KOPT-K1 (cell line): ENCODE results near the gene PTPN14.

Experiments
- H3K27ac ChIP-seq: fragments of 200-600 bp; sonication (generic); 2 replicates; pipeline ENCODE4 v1.5.1; 2016; ENCODE audit warnings: antibody characterized with exemption, mild to moderate bottlenecking, low read depth, low read length; ENCODE audit not compliant: poor library complexity, severe bottlenecking
- H3K36me3 ChIP-seq: fragments of 200-600 bp; sonication (generic); 2 replicates; pipeline ENCODE4 v1.5.1; 2017; ENCODE audit warnings: antibody characterized with exemption, mild to moderate bottlenecking, low read length, moderate library complexity; ENCODE audit not compliant: insufficient read depth
- H3K9me3 ChIP-seq: fragments of 200-600 bp; sonication (generic); 2 replicates; pipeline ENCODE4 v1.5.1; 2017; ENCODE audit warnings: antibody characterized with exemption, low read length, mild to moderate bottlenecking; ENCODE audit not compliant: insufficient read depth, poor library complexity, severe bottlenecking

The PTPN14 gene

GRCh38 chr1:214454569-214455396 is 96.6 kb downstream of the PTPN14 start:
- Histone ChIP-seq H3K9me3 (no peaks in the 10 kb centered on the region), H3K27ac (no peak overlapping the region), H3K36me3 (no peaks in the 10 kb centered on the region)

- Histone ChIP-seq H3K9me3 (no peaks in the 10 kb centered on the region), H3K27ac (no peak overlapping the region), H3K36me3 (no peaks in the 10 kb centered on the region)
Measured at GRCh38 chr1:214453109-214453722, 98.2 kb downstream of the PTPN14 start.

GRCh38 chr1:214452152-214452784 is 99.1 kb downstream of the PTPN14 start:
- no peak overlapping the region for H3K27ac ChIP-seq
- H3K9me3 ChIP-seq, result no peaks in the 10 kb centered on the region

DNA sequence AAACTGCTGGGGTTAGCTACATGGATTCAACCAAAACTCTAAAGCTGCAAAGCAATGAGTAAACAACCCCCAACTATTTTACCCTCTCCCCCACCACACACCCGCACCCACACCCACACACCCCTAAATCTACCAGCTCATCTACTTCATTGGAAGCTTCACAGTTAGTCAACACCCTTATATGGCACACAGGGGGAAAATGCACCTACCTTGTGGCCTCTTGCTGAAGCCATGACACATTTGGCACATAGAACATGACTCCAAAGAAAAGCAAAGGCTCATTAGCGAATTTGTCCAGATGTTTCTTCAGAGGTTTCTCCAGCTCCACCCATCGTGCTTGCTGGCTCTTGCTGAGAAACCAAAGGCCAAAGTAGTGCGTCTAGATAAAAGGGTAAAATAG is 99.8 kb downstream of the PTPN14 start:
- Histone ChIP-seq H3K27ac (no peak overlapping the region), H3K9me3 (no peaks in the 10 kb centered on the region)

More at GRCh38 chr1:214452152-214452784, 99.1 kb downstream of the PTPN14 start:
- no peaks in the 10 kb centered on the region for H3K36me3 ChIP-seq

DNA sequence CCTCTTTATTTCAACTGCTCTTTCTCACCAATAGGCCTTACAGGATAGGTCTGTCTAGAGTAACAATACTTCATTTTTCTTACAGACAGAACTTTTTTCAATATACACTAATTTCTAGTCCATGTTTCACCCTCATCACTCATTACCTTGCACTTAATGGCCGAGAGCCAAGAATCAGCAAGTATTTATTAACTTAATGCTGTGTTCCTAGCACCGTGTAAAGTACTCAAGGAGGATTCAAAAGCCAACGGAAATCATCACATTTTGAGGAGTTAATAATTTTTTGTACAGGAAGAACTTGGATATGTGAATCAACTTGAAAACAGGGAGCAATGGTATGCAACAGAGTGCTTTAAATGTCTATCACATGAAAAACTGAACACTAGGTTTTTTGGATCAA is 102.0 kb downstream of the PTPN14 start:
- no peak overlapping the region for H3K27ac ChIP-seq
- no peaks in the 10 kb centered on the region for H3K36me3 ChIP-seq
- no peaks in the 10 kb centered on the region for H3K9me3 ChIP-seq

More for the DNA sequence above, 99.8 kb downstream of the PTPN14 start:
- H3K36me3 ChIP-seq, result no peaks in the 10 kb centered on the region

- Histone ChIP-seq H3K27ac (no peak overlapping the region), H3K36me3 (no peaks in the 10 kb centered on the region), H3K9me3 (no peaks in the 10 kb centered on the region)
Measured at GRCh38 chr1:214448536-214448935, 102.9 kb downstream of the PTPN14 start.

GRCh38 chr1:214447557-214447871 is 103.9 kb downstream of the PTPN14 start:
- no peaks in the 10 kb centered on the region for H3K36me3 ChIP-seq
- no peak overlapping the region for H3K27ac ChIP-seq
- H3K9me3 ChIP-seq, result no peaks in the 10 kb centered on the region

DNA sequence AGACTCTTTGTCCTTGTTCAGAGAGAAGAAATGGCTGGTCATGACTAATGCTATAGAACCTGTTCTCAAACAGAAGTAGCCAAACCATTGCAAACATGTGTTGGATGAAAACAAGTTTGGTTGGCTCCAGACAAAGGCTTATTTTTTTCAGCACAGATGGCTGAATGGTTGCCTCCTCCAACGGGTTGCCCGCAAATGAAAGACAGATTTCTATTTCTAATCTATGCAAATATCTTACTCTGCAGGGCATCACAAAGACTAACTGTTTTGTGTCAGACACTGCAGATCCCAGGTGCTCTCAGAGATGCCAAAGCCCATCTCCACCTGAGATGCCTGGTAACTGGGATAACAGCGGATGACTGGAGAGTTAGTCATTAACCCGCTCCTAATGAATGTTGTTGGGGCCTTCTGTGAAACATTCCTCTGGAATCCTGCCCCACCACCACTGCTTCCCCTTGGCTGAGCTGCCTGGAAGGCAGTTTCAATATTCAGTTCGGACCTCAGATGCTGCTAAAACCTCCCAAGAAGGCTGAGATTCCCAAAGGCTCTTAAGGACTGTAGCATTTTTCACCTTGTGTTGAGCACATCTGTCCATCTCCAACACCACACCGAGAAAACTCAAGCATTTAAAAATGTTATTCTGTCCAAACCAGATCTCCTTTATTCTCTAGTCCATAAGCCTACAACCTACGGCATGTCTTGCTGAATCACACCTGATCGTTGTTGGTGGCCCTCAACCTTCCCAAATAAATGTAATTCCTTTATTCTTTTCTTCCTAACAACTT is 104.4 kb downstream of the PTPN14 start:
- H3K36me3 ChIP-seq, result no peaks in the 10 kb centered on the region
- H3K9me3 ChIP-seq, result no peaks in the 10 kb centered on the region
- no peak overlapping the region for H3K27ac ChIP-seq

DNA sequence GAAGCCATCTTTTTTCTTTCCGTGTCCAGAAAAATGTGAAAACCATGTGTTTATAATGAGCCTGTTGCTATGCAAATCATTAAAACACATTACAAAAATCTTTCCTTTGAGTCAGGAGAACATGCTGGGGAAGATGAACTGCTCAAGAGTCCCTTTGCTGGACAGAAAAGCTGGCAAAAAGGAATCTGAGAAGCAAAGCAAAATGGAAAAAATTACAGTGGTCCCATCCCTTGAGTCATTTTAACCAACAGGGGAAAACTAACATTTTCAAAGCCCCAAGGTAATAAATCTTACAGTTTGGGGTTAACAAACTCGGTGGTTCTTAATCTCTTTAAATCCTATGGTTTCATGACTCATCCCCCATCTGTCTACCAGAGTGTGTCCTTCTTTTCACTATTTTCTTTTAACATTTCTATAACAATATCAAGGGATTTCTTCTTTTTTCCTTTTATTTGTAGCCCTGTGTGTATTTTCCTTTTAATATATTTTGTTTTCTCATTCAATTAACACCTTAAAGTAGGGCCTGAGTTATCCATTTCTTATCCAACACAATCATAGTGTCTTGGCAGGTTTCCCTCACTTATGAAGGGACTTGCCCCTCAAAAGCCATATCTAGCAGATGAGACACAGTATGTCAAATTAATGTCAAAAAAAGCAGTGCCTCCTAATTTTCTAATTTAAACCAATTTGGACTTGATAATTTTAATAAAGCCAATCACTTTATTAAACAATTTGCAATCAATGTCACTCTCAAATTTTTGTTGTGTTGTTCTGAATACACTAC is 105.4 kb downstream of the PTPN14 start:
- Histone ChIP-seq H3K9me3 (no peaks in the 10 kb centered on the region), H3K36me3 (no peaks in the 10 kb centered on the region), H3K27ac (no peak overlapping the region)

DNA sequence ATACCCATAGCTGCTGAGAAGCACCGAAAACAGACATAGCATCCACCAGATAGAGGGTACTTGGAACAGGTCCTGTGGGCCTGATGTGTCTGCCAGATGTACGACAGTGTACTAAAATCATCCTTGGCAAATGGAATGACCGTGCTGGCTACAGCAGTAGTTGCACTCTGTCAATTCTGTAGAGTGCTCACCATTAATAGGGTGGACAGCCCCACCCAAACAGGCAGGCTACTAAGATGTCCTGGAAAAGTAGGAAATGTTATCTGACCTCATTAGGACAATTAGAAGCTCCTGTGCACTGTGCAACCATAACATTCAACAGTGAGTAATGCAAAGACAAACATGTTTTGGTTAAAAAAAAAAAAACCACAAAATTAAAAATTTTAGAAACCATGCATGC is 106.2 kb downstream of the PTPN14 start:
- Histone ChIP-seq H3K36me3 (no peaks in the 10 kb centered on the region), H3K9me3 (no peaks in the 10 kb centered on the region), H3K27ac (no peak overlapping the region)

DNA sequence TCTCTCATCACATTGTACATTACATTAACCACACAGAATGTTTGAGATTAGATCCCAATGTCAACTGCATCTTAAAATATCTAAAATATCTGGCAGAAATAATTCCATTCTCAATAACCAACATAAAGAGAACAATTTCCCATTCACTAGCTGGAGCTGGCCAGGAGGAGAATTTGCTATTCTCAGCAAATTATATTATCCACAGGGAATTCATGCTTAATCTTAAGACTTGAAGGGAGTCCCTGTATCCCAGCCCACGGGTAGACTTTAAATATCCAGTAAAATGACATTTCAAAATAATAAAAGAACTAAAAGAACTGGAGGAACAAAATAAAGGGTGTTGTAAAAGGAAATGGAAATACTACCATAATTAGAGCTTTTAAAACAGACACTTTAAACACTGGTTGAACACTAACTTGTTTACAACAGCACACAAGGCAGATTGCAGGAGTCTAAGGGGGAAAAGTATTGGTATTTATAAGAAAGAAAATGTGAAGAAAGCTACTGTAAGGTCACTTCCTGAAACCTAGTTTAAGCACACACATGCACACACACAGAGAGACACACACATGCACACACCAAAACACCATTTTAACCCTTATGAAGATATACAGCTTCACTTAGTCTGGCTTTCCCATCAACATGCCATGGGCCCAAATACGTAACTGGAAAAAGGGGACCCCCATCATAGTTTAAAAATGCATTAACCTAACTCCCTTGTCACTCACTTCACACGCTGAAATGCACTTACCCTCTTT is 107.0 kb downstream of the PTPN14 start:
- no peaks in the 10 kb centered on the region for H3K36me3 ChIP-seq
- no peaks in the 10 kb centered on the region for H3K9me3 ChIP-seq
- no peak overlapping the region for H3K27ac ChIP-seq

DNA sequence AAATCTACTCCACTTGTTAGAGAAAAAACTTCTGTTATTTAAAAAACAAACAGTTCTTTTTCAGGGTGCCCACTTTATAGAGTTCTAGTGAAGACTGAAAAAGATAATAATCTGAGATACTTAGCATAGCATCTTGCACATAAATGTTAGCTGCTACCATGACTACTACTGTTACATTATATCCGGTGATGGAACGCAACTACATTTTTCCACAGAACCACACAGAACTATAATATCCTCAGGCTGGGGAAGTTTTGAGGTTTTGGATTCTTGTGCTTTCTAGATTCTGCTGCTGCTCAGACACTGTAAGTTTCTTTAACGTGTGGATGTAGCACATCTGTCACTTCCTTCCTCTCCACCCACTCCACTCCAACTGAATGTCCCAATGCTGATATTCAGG is 110.3 kb downstream of the PTPN14 start:
- no peaks in the 10 kb centered on the region for H3K9me3 ChIP-seq
- no peak overlapping the region for H3K27ac ChIP-seq
- H3K36me3 ChIP-seq, result no peaks in the 10 kb centered on the region

GRCh38 chr1:214440219-214440965 is 111.0 kb downstream of the PTPN14 start:
- Histone ChIP-seq H3K36me3 (no peaks in the 10 kb centered on the region), H3K9me3 (no peaks in the 10 kb centered on the region), H3K27ac (no peak overlapping the region)
